C4-2B (cell line): ENCODE measurements around the gene HS6ST3.

ENCODE experiments used
- CTCF ChIP-seq: fragments of 450-650 bp; conservative IDR thresholded peaks from 2 replicates; pipeline ENCODE4 v1.5.1; 2017; ENCODE audit warnings: mild to moderate bottlenecking
- ZFX ChIP-seq: fragments of 450-650 bp; IDR thresholded peaks from 2 replicates; pipeline ENCODE4 v1.6.1; 2017

- TF ChIP-seq CTCF: no peak
- no peak for TF ChIP-seq ZFX
Measured at GRCh38 chr13:96806746-96807145, 716.8 kb downstream of the HS6ST3 start.
